Gastroesophageal sphincter (tissue), 4 donors: ENCODE results near the gene CLEC4C. TPM values are rescaled to one million over a fixed set of nuclear protein-coding genes. Genes with fewer than 3 reads are reported as not detected.
"Not testable (repeated sequence)": the region's sequence is repeated elsewhere in the genome, so short reads cannot be mapped to it uniquely, and the experiment has no call there.

Experiments used
- ATAC-seq: fragments of 150-250 bp; one replicate; pipeline ENCODE4 v1.9.1; 2016; ENCODE audit warnings: mild to moderate bottlenecking, moderate library complexity
- H3K27ac ChIP-seq, 4 donors: fragments of 200-600 bp; sonication (generic) in 3 of 4; 1 replicate in 3 of 4; 2 replicates in 1 of 4; pipeline ENCODE4 v1.5.1; 2016 to 2019
- H3K27me3 ChIP-seq: fragments of 200-600 bp; sonication (generic); one replicate; pipeline ENCODE4 v1.5.1; 2019
- H3K36me3 ChIP-seq, 2 donors: fragments of 200-600 bp; sonication (generic); one replicate each; pipeline ENCODE4 v1.5.1; 2019; ENCODE audit warnings: control low read depth in 1 of 2
- H3K4me1 ChIP-seq, 3 donors: fragments of 200-600 bp; sonication (generic); 1 replicate in 2 of 3; 2 replicates in 1 of 3; pipeline ENCODE4 v1.5.1; 2016 to 2019; ENCODE audit warnings: control low read depth in 2 of 3
- H3K4me3 ChIP-seq, 2 donors: fragments of 200-600 bp; sonication (generic); one replicate each; pipeline ENCODE4 v1.5.1; 2019; ENCODE audit warnings: mild to moderate bottlenecking in 1 of 2, moderate library complexity in 1 of 2
- H3K9me3 ChIP-seq, 3 donors: fragments of 200-600 bp; sonication (generic); one replicate each; pipeline ENCODE4 v1.5.1; 2017 to 2019; ENCODE audit warnings: control low read depth in 2 of 3
- CTCF ChIP-seq, 4 experiments: fragments of 200-600 bp in 2 of 4; fragments of 450-650 bp in 2 of 4; sonication (generic) in 1 of 4; IDR thresholded peaks; one replicate each; pipeline ENCODE4 v1.5.1; 2017 to 2019; ENCODE audit warnings: antibody characterized with exemption in 4 of 4, mild to moderate bottlenecking in 2 of 4, moderate library complexity in 2 of 4
- EP300 ChIP-seq: sonication (generic); formaldehyde crosslinking; IDR thresholded peaks from one replicate; pipeline ENCODE4 v1.6.1; 2017; ENCODE audit warnings: antibody characterized with exemption, mild to moderate bottlenecking
- POLR2A ChIP-seq, 2 donors: fragments of 450-650 bp; IDR thresholded peaks; one replicate each; pipeline ENCODE4 v1.6.1; 2017; ENCODE audit warnings: antibody characterized with exemption in 2 of 2, mild to moderate bottlenecking in 2 of 2, moderate library complexity in 1 of 2
- POLR2AphosphoS5 ChIP-seq: sonication (generic); formaldehyde crosslinking; IDR thresholded peaks from one replicate; pipeline ENCODE4 v1.6.1; 2017; ENCODE audit warnings: antibody characterized with exemption
- WGBS, 2 donors: methylation state at CpG; one replicate each; pipeline ENCODE4 v1.1.5; 2018; ENCODE audit warnings: low coverage in 1 of 2; 5-methylcytosine and 5-hydroxymethylcytosine counted together
- total RNA-seq, 4 donors: library from RNA; depleted of rRNA; stranded (reverse); fragments of >200 nt; gene quantifications; one replicate each; pipeline ENCODE4 v1.1.0, GENCODE V29; 2016

The CLEC4C gene
- total RNA-seq, 4 donors from 2014 or later = not detected

- Histone ChIP-seq H3K4me1 (no peaks in the 10 kb centered on the region), H3K4me3 (no peak overlapping the region), H3K36me3 (no peaks in the 10 kb centered on the region), H3K9me3 (peaks cover 0 to 6% (median 0%) of the 10 kb centered on the region in 3 donors), H3K27me3 (no peaks in the 10 kb centered on the region), H3K27ac (no peak overlapping the region)
- TF ChIP-seq CTCF (IDR thresholded peaks at IDR 0.05) = no peak
- TF ChIP-seq POLR2AphosphoS5 = no peak
- TF ChIP-seq EP300 = no peak
- no peak for TF ChIP-seq POLR2A (IDR thresholded peaks at IDR 0.05)
- WGBS, 2 donors = 21% methylated on average over 4 of the region's 4 CpGs; no CpG with 5 or more reads in 1 of the 2 donors
- ATAC-seq = no peak
Observed at GRCh38 chr12:7748852-7749251, 1.7 kb upstream of the CLEC4C start.

GRCh38 chr12:7732993-7733392 is 14.2 kb downstream of the CLEC4C start:
- Histone ChIP-seq H3K27me3 (no peaks in the 10 kb centered on the region), H3K4me1 (no peaks in the 10 kb centered on the region), H3K27ac (no peak overlapping the region), H3K36me3 (no peaks in the 10 kb centered on the region), H3K4me3 (no peak overlapping the region), H3K9me3 (peaks cover 0 to 5% (median 0%) of the 10 kb centered on the region in 3 donors)
- WGBS, 2 donors = 40 to 52% methylated on average over 3 of the region's 3 CpGs
- no peak for ATAC-seq
- TF ChIP-seq CTCF (IDR thresholded peaks at IDR 0.05) (no peak), POLR2A (IDR thresholded peaks at IDR 0.05) (no peak), EP300 (no peak), POLR2AphosphoS5 (no peak)

GRCh38 chr12:7731486-7731885 is 15.7 kb downstream of the CLEC4C start:
- 22 to 32% methylated on average over 3 to 5 of the region's 5 CpGs for WGBS, 2 donors
- no peaks in the 10 kb centered on the region for H3K27me3 ChIP-seq

GRCh38 chr12:7730984-7731383 is 16.2 kb downstream of the CLEC4C start:
- H3K4me1 ChIP-seq, ATAC-seq, H3K27ac ChIP-seq, H3K4me3 ChIP-seq, H3K36me3 ChIP-seq, H3K27me3 ChIP-seq: not testable (repeated sequence)
- peaks cover 0 to 11% (median 0%) of the 10 kb centered on the region in 3 donors for H3K9me3 ChIP-seq

More at GRCh38 chr12:7731486-7731885, 15.7 kb downstream of the CLEC4C start:
- no peak overlapping the region for H3K27ac ChIP-seq
- no peak for TF ChIP-seq POLR2AphosphoS5
- TF ChIP-seq CTCF (IDR thresholded peaks at IDR 0.05) = no peak
- no peak for TF ChIP-seq EP300
- no peak for TF ChIP-seq POLR2A (IDR thresholded peaks at IDR 0.05)
- no peaks in the 10 kb centered on the region for H3K36me3 ChIP-seq
- H3K4me1 ChIP-seq = no peaks in the 10 kb centered on the region
- ATAC-seq = no peak
- peaks cover 0 to 11% (median 0%) of the 10 kb centered on the region in 3 donors for H3K9me3 ChIP-seq
- H3K4me3 ChIP-seq = no peak overlapping the region

GRCh38 chr12:7729746-7730145 is 17.4 kb downstream of the CLEC4C start:
- no peak overlapping the region for H3K27ac ChIP-seq
- ATAC-seq = no peak
- 33 to 54% methylated on average over 3 to 4 of the region's 4 CpGs for WGBS, 2 donors
- no peak overlapping the region for H3K4me3 ChIP-seq
- H3K9me3 ChIP-seq = peaks cover 0 to 11% (median 0%) of the 10 kb centered on the region in 3 donors
- TF ChIP-seq CTCF (IDR thresholded peaks at IDR 0.05) (no peak), POLR2AphosphoS5 (no peak), EP300 (no peak), POLR2A (IDR thresholded peaks at IDR 0.05) (no peak)
- H3K4me1 ChIP-seq = no peaks in the 10 kb centered on the region
- H3K36me3 ChIP-seq = no peaks in the 10 kb centered on the region
- peaks cover 4% of the 10 kb centered on the region for H3K27me3 ChIP-seq
